ENCODE results near the gene RGR.

RGR gene

DNA sequence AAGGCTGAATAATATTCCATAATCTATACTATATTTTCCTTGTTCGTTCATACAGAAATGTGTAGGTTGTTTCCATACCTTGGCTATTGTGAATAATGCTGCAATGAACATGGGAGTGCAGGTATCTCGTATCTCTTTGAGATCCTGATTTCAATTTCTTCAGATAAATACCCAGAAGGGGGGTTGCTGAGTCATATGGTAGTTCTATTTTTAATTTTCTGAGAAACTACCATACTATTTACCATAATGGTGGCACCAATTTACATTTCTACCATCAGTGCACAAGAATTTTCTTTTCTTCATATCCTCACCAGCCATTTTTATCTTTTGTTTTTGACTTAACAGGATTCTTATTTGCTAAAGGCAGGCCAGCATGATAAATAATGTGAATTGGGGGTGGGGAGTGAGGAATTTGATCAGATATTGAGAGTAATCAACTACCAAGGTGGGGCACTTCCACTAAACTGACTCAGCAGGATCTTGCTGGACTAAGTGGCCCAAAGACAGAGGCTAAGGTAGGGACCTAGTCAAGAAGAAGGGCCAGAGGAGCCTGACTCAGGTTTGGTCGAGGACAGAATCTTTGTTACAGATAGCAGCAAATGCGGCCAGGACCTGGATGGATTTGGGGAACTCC lies 62.0 kb downstream of the RGR start:
- DNase-seq (ENCODE audit: low read depth, low spot score), result no peak
- ChIA-PET POLR2A (no interaction called here), CTCF (interaction anchor here (1.3 kb wide), 1 partner anchor 230 kb away, joined by 3 read pairs; no protein-coding TSS in a partner anchor)
- TF ChIP-seq, protein P1, sequence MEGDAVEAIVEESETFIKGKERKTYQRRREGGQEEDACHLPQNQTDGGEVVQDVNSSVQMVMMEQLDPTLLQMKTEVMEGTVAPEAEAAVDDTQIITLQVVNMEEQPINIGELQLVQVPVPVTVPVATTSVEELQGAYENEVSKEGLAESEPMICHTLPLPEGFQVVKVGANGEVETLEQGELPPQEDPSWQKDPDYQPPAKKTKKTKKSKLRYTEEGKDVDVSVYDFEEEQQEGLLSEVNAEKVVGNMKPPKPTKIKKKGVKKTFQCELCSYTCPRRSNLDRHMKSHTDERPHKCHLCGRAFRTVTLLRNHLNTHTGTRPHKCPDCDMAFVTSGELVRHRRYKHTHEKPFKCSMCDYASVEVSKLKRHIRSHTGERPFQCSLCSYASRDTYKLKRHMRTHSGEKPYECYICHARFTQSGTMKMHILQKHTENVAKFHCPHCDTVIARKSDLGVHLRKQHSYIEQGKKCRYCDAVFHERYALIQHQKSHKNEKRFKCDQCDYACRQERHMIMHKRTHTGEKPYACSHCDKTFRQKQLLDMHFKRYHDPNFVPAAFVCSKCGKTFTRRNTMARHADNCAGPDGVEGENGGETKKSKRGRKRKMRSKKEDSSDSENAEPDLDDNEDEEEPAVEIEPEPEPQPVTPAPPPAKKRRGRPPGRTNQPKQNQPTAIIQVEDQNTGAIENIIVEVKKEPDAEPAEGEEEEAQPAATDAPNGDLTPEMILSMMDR (IDR thresholded peaks at IDR 0.05; ENCODE audit: insufficient read depth, low read length, missing control alignments), result no peak
- no peak overlapping the region for H3K4me3 ChIP-seq (ENCODE audit: low read depth, low read length)

DNA sequence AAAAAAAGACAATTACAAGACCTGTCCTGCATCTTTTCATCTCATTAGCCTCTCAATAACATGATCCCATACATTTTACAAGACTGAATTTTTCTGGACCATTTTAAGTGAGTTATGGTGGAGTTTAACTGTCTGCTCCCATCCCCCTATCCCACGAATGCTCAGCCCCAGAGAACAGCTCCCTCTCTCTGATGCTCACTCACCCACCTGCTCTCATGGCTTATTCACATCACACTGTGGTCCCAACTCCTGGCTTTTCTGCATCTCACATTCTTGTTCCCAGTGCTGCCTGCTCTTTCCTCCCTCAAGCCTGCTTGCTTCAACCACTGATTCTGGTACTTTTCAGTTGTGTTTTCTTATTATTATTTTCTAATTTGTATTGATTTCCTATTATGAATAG lies 63.2 kb downstream of the RGR start:
- ChIA-PET CTCF (interaction anchor here (1.0 to 1.3 kb wide), 2 partner anchors 9 to 229 kb away, joined by 3 read pairs; no protein-coding TSS in a partner anchor), POLR2A (interaction anchor here (0.6 kb wide), 1 partner anchor 88 kb away, joined by 3 read pairs; no protein-coding TSS in a partner anchor)
- DNase-seq (ENCODE audit: low read depth, low spot score), result no peak
- no peak overlapping the region for H3K4me3 ChIP-seq (ENCODE audit: low read depth, low read length)
- TF ChIP-seq, protein P1 (IDR thresholded peaks at IDR 0.05; ENCODE audit: insufficient read depth, low read length, missing control alignments), result no peak

DNA sequence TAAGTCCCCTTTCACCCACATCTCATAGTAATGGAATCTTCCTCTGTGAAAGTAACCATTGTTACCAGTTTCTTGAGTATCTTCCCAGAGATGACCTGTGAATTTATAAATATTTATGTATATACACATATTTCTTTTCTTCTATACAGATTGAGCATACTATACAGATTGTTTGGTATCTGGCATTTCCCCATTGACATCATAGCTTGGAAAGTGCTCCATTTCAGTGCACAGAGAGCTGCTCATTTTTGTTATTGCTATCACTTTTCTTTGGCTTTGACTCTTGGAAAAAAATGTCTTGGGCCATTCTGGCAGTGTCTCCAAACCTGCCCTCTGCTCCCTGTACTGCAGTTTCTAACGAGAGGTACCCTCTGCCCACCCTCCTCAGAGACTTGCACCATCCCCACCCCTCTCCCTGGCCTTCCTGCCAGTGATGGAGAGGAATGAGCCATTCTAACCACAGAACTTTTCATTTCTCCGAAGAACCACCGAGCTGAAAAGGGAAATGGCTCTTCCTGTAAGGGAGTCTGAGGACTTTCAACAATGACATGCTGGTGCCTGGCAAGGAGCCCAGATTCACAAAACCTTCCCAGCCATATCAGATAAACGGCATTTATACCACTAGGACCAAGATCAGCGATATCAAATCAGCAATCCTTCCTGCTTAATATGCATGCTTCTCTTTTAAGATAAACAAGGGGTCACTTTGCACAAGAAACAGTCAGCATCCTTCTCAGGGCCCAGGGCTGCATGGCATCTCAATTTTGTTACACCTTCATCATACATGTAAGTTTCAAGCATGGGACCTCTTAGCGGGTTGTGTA lies 63.8 kb downstream of the RGR start:
- POLR2A ChIA-PET, result interaction anchor here (0.6 kb wide), 1 partner anchor 87 kb away, joined by 3 read pairs; no protein-coding TSS in a partner anchor
- CTCF ChIA-PET, result interaction anchor here (1.0 to 2.3 kb wide), 4 partner anchors 10 to 229 kb away, joined by 3 to 7 read pairs (median 4); partner anchors contain the start of gene CCSER2
- DNase-seq (ENCODE audit: low read depth, low spot score), result peak; percentile 42
- no peak overlapping the region for H3K4me3 ChIP-seq (ENCODE audit: low read depth, low read length)
- TF ChIP-seq, protein P1 (IDR thresholded peaks at IDR 0.05; ENCODE audit: insufficient read depth, low read length, missing control alignments), result no peak

All from AG04449 (cell line).